ENCODE results near the gene IGFBP5.

- TF ChIP-seq CTCF (IDR thresholded peaks at IDR 0.05) = no peak
- TF ChIP-seq EZH2 (IDR thresholded peaks at IDR 0.05) = no peak
These were observed 40.8 kb downstream of the IGFBP5 start for GRCh38 chr2:216654528-216655052.
